Astrocyte (in vitro differentiated cells and primary cell): Measurements from ENCODE around the gene DCTD. TPM values are rescaled to one million over a fixed set of nuclear protein-coding genes. Genes with fewer than 3 reads are reported as not detected.

ENCODE experiments used
- DNase-seq: peaks from one replicate; pipeline ENCODE4 v3.0.0-alpha.2; 2010; ENCODE audit warnings: low read depth
- FAIRE-seq: peaks from 2 replicates; lab custom pipeline; 2011; peaks lifted over from hg19 to GRCh38; lab: Jason Lieb, UNC
- H2AFZ ChIP-seq: 2 replicates; pipeline ENCODE4 v1.6.0; 2012; ENCODE audit warnings: low read depth, low read length, inconsistent platforms
- H3K27ac ChIP-seq: 2 replicates; pipeline ENCODE4 v1.5.1; 2011; ENCODE audit warnings: low read depth, low read length, inconsistent platforms
- H3K27me3 ChIP-seq: 2 replicates; pipeline ENCODE4 v1.6.0; 2011; ENCODE audit warnings: low read length, inconsistent platforms; ENCODE audit not compliant: insufficient read depth
- H3K36me3 ChIP-seq: 2 replicates; pipeline ENCODE4 v1.5.1; 2011; ENCODE audit warnings: low read length, inconsistent platforms; ENCODE audit not compliant: insufficient read depth
- H3K4me1 ChIP-seq: 2 replicates; pipeline ENCODE4 v1.5.1; 2011; ENCODE audit warnings: low read length, inconsistent platforms; ENCODE audit not compliant: insufficient read depth
- H3K4me2 ChIP-seq: 2 replicates; pipeline ENCODE4 v1.6.0; 2012; ENCODE audit warnings: low read length, inconsistent platforms
- H3K4me3 ChIP-seq: 2 replicates; pipeline ENCODE4 v1.5.1; 2011; ENCODE audit warnings: low read depth, mild to moderate bottlenecking, low read length, inconsistent platforms; ENCODE audit not compliant: insufficient read depth
- H3K79me2 ChIP-seq: 2 replicates; pipeline ENCODE4 v1.6.0; 2012; ENCODE audit warnings: mild to moderate bottlenecking, low read length, inconsistent platforms; ENCODE audit not compliant: insufficient read depth
- H3K9ac ChIP-seq: 2 replicates; pipeline ENCODE4 v1.6.0; 2012; ENCODE audit warnings: mild to moderate bottlenecking, low read length, inconsistent platforms
- H3K9me3 ChIP-seq: 2 replicates; pipeline ENCODE4 v1.5.1; 2012; ENCODE audit warnings: low read depth, mild to moderate bottlenecking, low read length, inconsistent platforms; ENCODE audit not compliant: insufficient read depth
- H4K20me1 ChIP-seq: 2 replicates; pipeline ENCODE4 v1.6.0; 2012; ENCODE audit warnings: low read length, inconsistent platforms; ENCODE audit not compliant: insufficient read depth
- H3K27ac Mint-ChIP-seq: one replicate; pipeline ENCODE4 v1.8.0; 2021; ENCODE audit warnings: mild to moderate bottlenecking, mixed read lengths; ENCODE audit not compliant: unreplicated experiment
- H3K27me3 Mint-ChIP-seq: one replicate; pipeline ENCODE4 v1.8.0; 2021; ENCODE audit warnings: low read depth, mixed read lengths; ENCODE audit not compliant: unreplicated experiment
- H3K36me3 Mint-ChIP-seq: one replicate; pipeline ENCODE4 v1.8.0; 2021; ENCODE audit warnings: low read depth, mixed read lengths; ENCODE audit not compliant: unreplicated experiment
- H3K4me1 Mint-ChIP-seq: one replicate; pipeline ENCODE4 v1.8.0; 2021; ENCODE audit warnings: low read depth, mixed read lengths; ENCODE audit not compliant: unreplicated experiment
- H3K4me3 Mint-ChIP-seq: one replicate; pipeline ENCODE4 v1.8.0; 2021; ENCODE audit warnings: mild to moderate bottlenecking, moderate library complexity, mixed read lengths; ENCODE audit not compliant: unreplicated experiment
- H3K9me3 Mint-ChIP-seq: one replicate; pipeline ENCODE4 v1.8.0; 2021; ENCODE audit warnings: mild to moderate bottlenecking, mixed read lengths; ENCODE audit not compliant: unreplicated experiment
- CTCF ChIP-seq: IDR thresholded peaks from 2 replicates; pipeline ENCODE4 v1.5.1; 2011; ENCODE audit warnings: low read depth, mild to moderate bottlenecking, inconsistent platforms, low read length, moderate library complexity; ENCODE audit not compliant: insufficient read depth
- EZH2 ChIP-seq: IDR thresholded peaks from 2 replicates; pipeline ENCODE4 v1.6.1; 2012; ENCODE audit warnings: mild to moderate bottlenecking, low read length, inconsistent platforms; ENCODE audit not compliant: insufficient read depth
- total RNA-seq: library from RNA; stranded (reverse); gene quantifications from 2 replicates; pipeline ENCODE4 v1.2.1, GENCODE V29; 2021

The DCTD gene
- total RNA-seq, 1 donor from 2014 or later: 119 TPM

- Histone ChIP-seq H3K36me3 (peaks cover 5% of the 10 kb centered on the region), H3K79me2 (no peaks in the 10 kb centered on the region), H4K20me1 (no peaks in the 10 kb centered on the region), H3K4me3 (no peak overlapping the region), H3K4me1 (peaks cover 17% of the 10 kb centered on the region), H3K27ac (no peak overlapping the region), H3K4me2 (no peak overlapping the region), H3K27me3 (no peaks in the 10 kb centered on the region), H3K9ac (no peak overlapping the region), H3K9me3 (no peaks in the 10 kb centered on the region), H2AFZ (no peak overlapping the region)
- DNase-seq (peak; percentile 7), FAIRE-seq (no peak)
- Mint-ChIP-seq H3K9me3 (peaks cover 12% of the 10 kb centered on the region), H3K4me3 (no peak overlapping the region), H3K27ac (no peak overlapping the region), H3K36me3 (peaks cover 53% of the 10 kb centered on the region), H3K27me3 (no peaks in the 10 kb centered on the region), H3K4me1 (no peaks in the 10 kb centered on the region)
- TF ChIP-seq CTCF (no peak), EZH2 (no peak)
Observed at GRCh38 chr4:182885022-182885737, 32.0 kb downstream of the DCTD start.

GRCh38 chr4:182884040-182884439 is 33.1 kb downstream of the DCTD start:
- peaks cover 20% of the 10 kb centered on the region for H3K4me1 ChIP-seq
- no peak overlapping the region for H3K4me3 Mint-ChIP-seq
- peaks cover 12% of the 10 kb centered on the region for H3K9me3 Mint-ChIP-seq
- no peak for FAIRE-seq
- TF ChIP-seq CTCF (no peak), EZH2 (no peak)
- H3K27ac Mint-ChIP-seq: no peak overlapping the region
- H3K27me3 Mint-ChIP-seq: no peaks in the 10 kb centered on the region
- H3K27me3 ChIP-seq: no peaks in the 10 kb centered on the region
- peaks cover 50% of the 10 kb centered on the region for H3K36me3 Mint-ChIP-seq
- H3K27ac ChIP-seq: no peak overlapping the region
- no peaks in the 10 kb centered on the region for H3K4me1 Mint-ChIP-seq
- H2AFZ ChIP-seq: no peak overlapping the region
- DNase-seq: no peak
- peaks cover 2% of the 10 kb centered on the region for H3K36me3 ChIP-seq
- H3K4me2 ChIP-seq: no peak overlapping the region
- no peaks in the 10 kb centered on the region for H4K20me1 ChIP-seq
- no peak overlapping the region for H3K9ac ChIP-seq
- H3K79me2 ChIP-seq: no peaks in the 10 kb centered on the region
- H3K9me3 ChIP-seq: no peaks in the 10 kb centered on the region
- H3K4me3 ChIP-seq: no peak overlapping the region

- peaks cover 47% of the 10 kb centered on the region for H3K36me3 Mint-ChIP-seq
Observed at GRCh38 chr4:182883351-182883750, 33.8 kb downstream of the DCTD start.

More at GRCh38 chr4:182883351-182883750, 33.8 kb downstream of the DCTD start:
- Histone ChIP-seq H3K36me3 (peaks cover 2% of the 10 kb centered on the region), H3K4me3 (no peak overlapping the region), H2AFZ (no peak overlapping the region), H3K79me2 (no peaks in the 10 kb centered on the region), H3K27ac (no peak overlapping the region), H3K9ac (no peak overlapping the region), H4K20me1 (no peaks in the 10 kb centered on the region), H3K27me3 (no peaks in the 10 kb centered on the region), H3K4me1 (peaks cover 20% of the 10 kb centered on the region), H3K4me2 (no peak overlapping the region), H3K9me3 (no peaks in the 10 kb centered on the region)
- H3K4me1 Mint-ChIP-seq: no peaks in the 10 kb centered on the region
- TF ChIP-seq EZH2 (no peak), CTCF (no peak)
- H3K4me3 Mint-ChIP-seq: no peak overlapping the region
- no peak overlapping the region for H3K27ac Mint-ChIP-seq
- FAIRE-seq: peak; percentile 43
- peaks cover 12% of the 10 kb centered on the region for H3K9me3 Mint-ChIP-seq
- no peaks in the 10 kb centered on the region for H3K27me3 Mint-ChIP-seq
- no peak for DNase-seq
